ENCODE data around the gene TMEM25. TPM values are rescaled to one million over a fixed set of nuclear protein-coding genes. Genes with fewer than 3 reads are reported as not detected.

Gene TMEM25
- total and polyA plus RNA-seq, 2 donors from 2014 or later, result 30.7 to 36.8 TPM

DNA sequence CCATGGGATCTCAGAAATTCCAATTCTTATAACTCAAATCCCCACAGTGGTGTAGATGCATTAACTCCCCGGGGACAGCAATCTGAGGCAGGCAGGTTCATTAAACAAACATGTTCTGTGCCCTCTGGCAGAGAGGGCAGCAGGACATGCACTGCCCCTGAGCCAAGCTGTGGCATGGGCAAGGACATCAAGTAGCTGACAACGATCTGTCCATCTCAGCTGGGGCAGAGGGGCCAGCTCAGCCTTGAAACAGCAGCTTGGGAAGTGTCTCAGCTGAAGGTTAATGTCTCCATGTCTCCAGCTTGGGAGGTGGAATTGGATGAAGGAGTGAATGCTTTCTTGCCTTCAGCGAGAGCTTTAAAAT lies 13.6 kb downstream of the TMEM25 start:
- Histone ChIP-seq H3K9ac (ENCODE audit: low read length in 3 of 3) (no peak overlapping the region), H3K9me3 (ENCODE audit: control insufficient read depth in 2 of 3, insufficient read depth in 1 of 3, low read length in 3 of 3) (no peaks in the 10 kb centered on the region), H3K4me3 (ENCODE audit: low read length in 3 of 3) (no peak overlapping the region), H3K36me3 (ENCODE audit: control insufficient read depth in 2 of 3, insufficient read depth in 3 of 3, low read length in 3 of 3) (peaks cover 0 to 9% (median 8%) of the 10 kb centered on the region in 3 donors), H3K27me3 (ENCODE audit: control insufficient read depth, insufficient read depth, low read length) (no peaks in the 10 kb centered on the region), H3K27ac (ENCODE audit: low read depth in 2 of 2, low read length in 2 of 2) (no peak overlapping the region), H3K4me1 (ENCODE audit: control insufficient read depth in 2 of 3, insufficient read depth in 2 of 3, low read depth in 1 of 3, low read length in 3 of 3) (no peaks in the 10 kb centered on the region)
- intact Hi-C loops (cut with DNase I), result no loop called here
- FAIRE-seq, result no peak
- TF ChIP-seq, protein P1, sequence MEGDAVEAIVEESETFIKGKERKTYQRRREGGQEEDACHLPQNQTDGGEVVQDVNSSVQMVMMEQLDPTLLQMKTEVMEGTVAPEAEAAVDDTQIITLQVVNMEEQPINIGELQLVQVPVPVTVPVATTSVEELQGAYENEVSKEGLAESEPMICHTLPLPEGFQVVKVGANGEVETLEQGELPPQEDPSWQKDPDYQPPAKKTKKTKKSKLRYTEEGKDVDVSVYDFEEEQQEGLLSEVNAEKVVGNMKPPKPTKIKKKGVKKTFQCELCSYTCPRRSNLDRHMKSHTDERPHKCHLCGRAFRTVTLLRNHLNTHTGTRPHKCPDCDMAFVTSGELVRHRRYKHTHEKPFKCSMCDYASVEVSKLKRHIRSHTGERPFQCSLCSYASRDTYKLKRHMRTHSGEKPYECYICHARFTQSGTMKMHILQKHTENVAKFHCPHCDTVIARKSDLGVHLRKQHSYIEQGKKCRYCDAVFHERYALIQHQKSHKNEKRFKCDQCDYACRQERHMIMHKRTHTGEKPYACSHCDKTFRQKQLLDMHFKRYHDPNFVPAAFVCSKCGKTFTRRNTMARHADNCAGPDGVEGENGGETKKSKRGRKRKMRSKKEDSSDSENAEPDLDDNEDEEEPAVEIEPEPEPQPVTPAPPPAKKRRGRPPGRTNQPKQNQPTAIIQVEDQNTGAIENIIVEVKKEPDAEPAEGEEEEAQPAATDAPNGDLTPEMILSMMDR (IDR thresholded peaks at IDR 0.05; ENCODE audit: borderline replicate concordance, extremely low read depth, insufficient read depth), result no peak
- no peak for DNase-seq

DNA sequence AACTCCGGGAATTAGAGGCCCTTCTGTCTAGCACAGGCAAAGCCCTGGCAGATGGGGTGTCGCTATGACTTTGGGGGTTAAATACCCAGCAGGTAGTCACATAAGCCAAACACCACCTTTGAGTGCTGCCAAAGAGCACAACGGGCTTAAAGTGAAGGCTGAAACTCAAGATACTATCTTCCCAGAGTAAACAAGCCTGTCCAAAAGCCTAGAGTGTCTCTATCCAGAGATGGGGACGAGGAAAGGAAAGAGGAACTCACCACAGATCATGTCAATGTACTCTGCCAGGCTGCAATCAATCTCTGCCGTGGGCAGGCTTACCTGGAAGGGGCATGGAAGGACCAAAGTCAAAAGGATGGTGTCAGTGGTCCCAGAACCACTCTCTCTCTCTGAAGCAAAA lies 14.5 kb downstream of the TMEM25 start:
- no peaks in the 10 kb centered on the region for H3K27me3 ChIP-seq (ENCODE audit: control insufficient read depth, insufficient read depth, low read length)
- no peak overlapping the region for H3K4me3 ChIP-seq (ENCODE audit: low read length in 3 of 3)
- no peaks in the 10 kb centered on the region for H3K9me3 ChIP-seq (ENCODE audit: control insufficient read depth in 2 of 3, insufficient read depth in 1 of 3, low read length in 3 of 3)
- no peaks in the 10 kb centered on the region for H3K4me1 ChIP-seq (ENCODE audit: control insufficient read depth in 2 of 3, insufficient read depth in 2 of 3, low read depth in 1 of 3, low read length in 3 of 3)
- TF ChIP-seq, protein P1 (IDR thresholded peaks at IDR 0.05; ENCODE audit: borderline replicate concordance, extremely low read depth, insufficient read depth), result no peak
- DNase-seq, result no peak
- intact Hi-C loops (cut with DNase I), result no loop called here
- FAIRE-seq, result no peak
- no peak overlapping the region for H3K27ac ChIP-seq (ENCODE audit: low read depth in 2 of 2, low read length in 2 of 2)
- peaks cover 0 to 9% (median 8%) of the 10 kb centered on the region in 3 donors for H3K36me3 ChIP-seq (ENCODE audit: control insufficient read depth in 2 of 3, insufficient read depth in 3 of 3, low read length in 3 of 3)
- no peak overlapping the region for H3K9ac ChIP-seq (ENCODE audit: low read length in 3 of 3)

DNA sequence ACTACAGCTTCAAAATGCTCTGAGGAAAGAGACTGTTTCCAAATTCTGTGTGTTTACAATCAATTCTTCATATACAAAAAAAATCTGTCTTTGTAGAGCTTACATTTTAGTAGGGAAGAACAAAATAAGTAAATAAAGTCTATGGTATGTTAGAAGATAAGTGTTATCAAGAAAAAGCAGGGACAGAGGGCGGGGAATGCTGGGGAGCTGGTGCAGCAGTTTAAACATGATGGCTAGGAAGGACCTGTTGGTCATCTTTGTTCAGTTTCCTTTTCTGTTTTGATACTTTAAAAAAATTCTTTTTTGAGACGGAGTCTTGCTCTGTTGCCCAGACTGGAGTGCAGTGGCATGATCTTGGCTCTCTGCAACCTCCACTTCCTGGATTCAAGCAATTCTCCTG lies 16.1 kb downstream of the TMEM25 start:
- H3K36me3 ChIP-seq (ENCODE audit: control insufficient read depth in 2 of 3, insufficient read depth in 3 of 3, low read length in 3 of 3), result peaks cover 0 to 16% (median 15%) of the 10 kb centered on the region in 3 donors
- TF ChIP-seq, protein P1 (IDR thresholded peaks at IDR 0.05; ENCODE audit: borderline replicate concordance, extremely low read depth, insufficient read depth), result no peak

DNA sequence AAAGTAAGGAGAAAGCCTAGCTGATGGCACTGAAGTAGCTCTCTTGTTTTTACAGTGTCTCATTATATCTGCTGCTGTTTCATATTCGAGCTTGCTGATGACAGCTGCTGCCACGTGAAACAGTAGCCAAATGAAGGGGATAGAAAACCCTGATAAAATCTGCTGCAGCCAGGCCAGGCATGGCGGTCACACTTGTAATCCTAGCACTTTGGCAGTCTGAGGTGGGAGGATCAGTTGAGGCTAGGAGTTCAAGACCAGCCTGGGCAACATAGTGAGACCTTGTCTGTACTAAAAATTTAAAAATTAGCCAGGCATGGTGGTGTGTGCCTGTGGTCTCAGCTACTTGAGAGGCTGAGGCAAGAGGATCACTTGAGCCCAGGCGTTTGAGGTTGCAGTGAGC lies 21.3 kb downstream of the TMEM25 start:
- Histone ChIP-seq H3K9me3 (ENCODE audit: control insufficient read depth in 2 of 3, insufficient read depth in 1 of 3, low read length in 3 of 3) (no peaks in the 10 kb centered on the region), H3K9ac (ENCODE audit: low read length in 3 of 3) (no peak overlapping the region), H3K27me3 (ENCODE audit: control insufficient read depth, insufficient read depth, low read length) (no peaks in the 10 kb centered on the region), H3K27ac (ENCODE audit: low read depth in 2 of 2, low read length in 2 of 2) (no peak overlapping the region), H3K36me3 (ENCODE audit: control insufficient read depth in 2 of 3, insufficient read depth in 3 of 3, low read length in 3 of 3) (peaks cover 2 to 21% (median 17%) of the 10 kb centered on the region in 3 donors), H3K4me3 (ENCODE audit: low read length in 3 of 3) (no peak overlapping the region), H3K4me1 (ENCODE audit: control insufficient read depth in 2 of 3, insufficient read depth in 2 of 3, low read depth in 1 of 3, low read length in 3 of 3) (no peaks in the 10 kb centered on the region)
- intact Hi-C loops (cut with DNase I), result no loop called here
- FAIRE-seq (no peak), DNase-seq (no peak)
- TF ChIP-seq, protein P1 (IDR thresholded peaks at IDR 0.05; ENCODE audit: borderline replicate concordance, extremely low read depth, insufficient read depth), result no peak

More for the DNA sequence above, 16.1 kb downstream of the TMEM25 start:
- intact Hi-C loops (cut with DNase I), result no loop called here
- no peak for FAIRE-seq
- Histone ChIP-seq H3K4me3 (ENCODE audit: low read length in 3 of 3) (no peak overlapping the region), H3K9me3 (ENCODE audit: control insufficient read depth in 2 of 3, insufficient read depth in 1 of 3, low read length in 3 of 3) (no peaks in the 10 kb centered on the region), H3K27ac (ENCODE audit: low read depth in 2 of 2, low read length in 2 of 2) (no peak overlapping the region), H3K4me1 (ENCODE audit: control insufficient read depth in 2 of 3, insufficient read depth in 2 of 3, low read depth in 1 of 3, low read length in 3 of 3) (no peaks in the 10 kb centered on the region), H3K27me3 (ENCODE audit: control insufficient read depth, insufficient read depth, low read length) (no peaks in the 10 kb centered on the region), H3K9ac (ENCODE audit: low read length in 3 of 3) (no peak overlapping the region)
- DNase-seq, result no peak
